Activated T-helper 2 cell treated with anti-CD3 and anti-CD28 coated beads, Interferon-gamma antibody, Interleukin-2, Interleukin-4, amounts not matched to agents 10 μg/mL and 5 μg/mL and 100 μg/mL, durations not matched to agents 14 hours and 24 hours and 36 hours (primary cell): Measurements from ENCODE around the gene FIS1. TPM values are rescaled to one million over a fixed set of nuclear protein-coding genes. Genes with fewer than 3 reads are reported as not detected.

ENCODE experiments used
- DNase-seq: peaks from one replicate; pipeline ENCODE4 v3.0.0; 2021; ENCODE audit warnings: low spot score
- H3K27ac Mint-ChIP-seq: one replicate; pipeline ENCODE4 v1.8.0; 2021; ENCODE audit warnings: mixed read lengths
- H3K27me3 Mint-ChIP-seq: one replicate; pipeline ENCODE4 v1.8.0; 2021; ENCODE audit warnings: low read depth, mixed read lengths
- H3K36me3 Mint-ChIP-seq: one replicate; pipeline ENCODE4 v1.8.0; 2021; ENCODE audit warnings: low read depth, mixed read lengths
- H3K4me1 Mint-ChIP-seq: one replicate; pipeline ENCODE4 v1.8.0; 2021; ENCODE audit warnings: low read depth, mixed read lengths
- H3K4me3 Mint-ChIP-seq: one replicate; pipeline ENCODE4 v1.8.0; 2021; ENCODE audit warnings: low read depth, mild to moderate bottlenecking, moderate library complexity, mixed read lengths
- H3K9me3 Mint-ChIP-seq: one replicate; pipeline ENCODE4 v1.8.0; 2021; ENCODE audit warnings: mixed read lengths
- intact Hi-C: fragments of 100-400 bp; cut with micrococcal nuclease; formaldehyde crosslinking; loops from one replicate; pipeline ENCODE4 v1.15.1; 2023
- total RNA-seq: library from RNA; stranded (reverse); gene quantifications from 2 replicates; pipeline ENCODE4 v1.2.3, GENCODE V29; 2022

The FIS1 gene
- total RNA-seq, 1 donor from 2014 or later = 132 TPM

GRCh38 chr7:101218236-101219125 lies 26.4 kb downstream of the FIS1 start:
- Mint-ChIP-seq H3K4me3 (peak overlapping the region; percentile 99), H3K27me3 (no peaks in the 10 kb centered on the region), H3K36me3 (peaks cover 45% of the 10 kb centered on the region), H3K27ac (peak overlapping the region; percentile 84), H3K4me1 (peaks cover 22% of the 10 kb centered on the region), H3K9me3 (no peaks in the 10 kb centered on the region)
- no peak for DNase-seq
- intact Hi-C loops = loop anchor here (1.0 kb wide), 1 partner anchor 26 kb away; no protein-coding TSS in a partner anchor

GRCh38 chr7:101217388-101218235 lies 27.3 kb downstream of the FIS1 start, which contains the start of the genes PLOD3 and ZNHIT1:
TSS of gene PLOD3 (minus strand) at chr7:101217581. CDS start at chr7:101217274, 307 bp downstream.
TSS of gene ZNHIT1 (plus strand) at chr7:101218165. CDS start at chr7:101218196, 31 bp downstream.
- Mint-ChIP-seq H3K36me3 (peaks cover 38% of the 10 kb centered on the region), H3K9me3 (no peaks in the 10 kb centered on the region), H3K27ac (peak within 1 kb of the TSS; percentile 84), H3K4me3 (peak within 1 kb of the TSS; percentile 99), H3K4me1 (peaks cover 22% of the 10 kb centered on the region), H3K27me3 (no peaks in the 10 kb centered on the region)
- DNase-seq = peak; percentile 94
- intact Hi-C loops = loop anchor here (1.0 to 2.0 kb wide), 2 partner anchors 27 to 65 kb away; no protein-coding TSS in a partner anchor

GRCh38 chr7:101216860-101217387 lies 28.0 kb downstream of the FIS1 start:
- intact Hi-C loops = loop anchor here (2.0 kb wide), 1 partner anchor 66 kb away; no protein-coding TSS in a partner anchor
- Mint-ChIP-seq H3K27ac (peak overlapping the region; percentile 84), H3K9me3 (no peaks in the 10 kb centered on the region), H3K27me3 (no peaks in the 10 kb centered on the region), H3K4me3 (peak overlapping the region; percentile 99), H3K4me1 (peaks cover 22% of the 10 kb centered on the region), H3K36me3 (peaks cover 33% of the 10 kb centered on the region)
- no peak for DNase-seq

GRCh38 chr7:101216001-101216859 lies 28.7 kb downstream of the FIS1 start:
- H3K27me3 Mint-ChIP-seq = no peaks in the 10 kb centered on the region
- intact Hi-C loops = loop anchor here (2.0 kb wide), 1 partner anchor 67 kb away; no protein-coding TSS in a partner anchor
- H3K4me3 Mint-ChIP-seq = peak overlapping the region; percentile 99
- H3K36me3 Mint-ChIP-seq = peaks cover 26% of the 10 kb centered on the region
- H3K27ac Mint-ChIP-seq = peak overlapping the region; percentile 69
- H3K9me3 Mint-ChIP-seq = no peaks in the 10 kb centered on the region
- DNase-seq = no peak
- H3K4me1 Mint-ChIP-seq = peaks cover 22% of the 10 kb centered on the region

- H3K4me3 Mint-ChIP-seq = no peak overlapping the region
- H3K27me3 Mint-ChIP-seq = no peaks in the 10 kb centered on the region
- no peaks in the 10 kb centered on the region for H3K9me3 Mint-ChIP-seq
- H3K4me1 Mint-ChIP-seq = peaks cover 13% of the 10 kb centered on the region
- intact Hi-C loops = no loop called here
- no peak overlapping the region for H3K27ac Mint-ChIP-seq
- peaks cover 29% of the 10 kb centered on the region for H3K36me3 Mint-ChIP-seq
- no peak for DNase-seq
Measured at GRCh38 chr7:101212014-101212413, 32.9 kb downstream of the FIS1 start.

GRCh38 chr7:101211501-101211900 lies 33.4 kb downstream of the FIS1 start:
- no peaks in the 10 kb centered on the region for H3K27me3 Mint-ChIP-seq
- intact Hi-C loops = no loop called here
- no peak overlapping the region for H3K27ac Mint-ChIP-seq
- H3K36me3 Mint-ChIP-seq = peaks cover 29% of the 10 kb centered on the region
- no peak for DNase-seq
- H3K4me1 Mint-ChIP-seq = peaks cover 9% of the 10 kb centered on the region
- no peaks in the 10 kb centered on the region for H3K9me3 Mint-ChIP-seq
- no peak overlapping the region for H3K4me3 Mint-ChIP-seq

GRCh38 chr7:101210143-101210542 lies 34.7 kb downstream of the FIS1 start:
- Mint-ChIP-seq H3K27me3 (no peaks in the 10 kb centered on the region), H3K27ac (no peak overlapping the region), H3K36me3 (peaks cover 25% of the 10 kb centered on the region), H3K4me1 (peaks cover 1% of the 10 kb centered on the region), H3K9me3 (no peaks in the 10 kb centered on the region), H3K4me3 (no peak overlapping the region)
- DNase-seq = no peak
- intact Hi-C loops = no loop called here

GRCh38 chr7:101208794-101209193 lies 36.1 kb downstream of the FIS1 start:
- Mint-ChIP-seq H3K4me1 (peaks cover 4% of the 10 kb centered on the region), H3K27me3 (peaks cover 3% of the 10 kb centered on the region), H3K9me3 (no peaks in the 10 kb centered on the region), H3K36me3 (peaks cover 20% of the 10 kb centered on the region), H3K27ac (no peak overlapping the region), H3K4me3 (no peak overlapping the region)
- DNase-seq = no peak
- intact Hi-C loops = no loop called here

- Mint-ChIP-seq H3K27ac (no peak overlapping the region), H3K4me3 (no peak overlapping the region), H3K4me1 (peaks cover 5% of the 10 kb centered on the region), H3K9me3 (no peaks in the 10 kb centered on the region), H3K27me3 (peaks cover 12% of the 10 kb centered on the region), H3K36me3 (peaks cover 20% of the 10 kb centered on the region)
- intact Hi-C loops = no loop called here
- no peak for DNase-seq
Measured at GRCh38 chr7:101207459-101207858, 37.4 kb downstream of the FIS1 start.

- peaks cover 14% of the 10 kb centered on the region for H3K27me3 Mint-ChIP-seq
Measured at GRCh38 chr7:101206665-101207042, 38.2 kb downstream of the FIS1 start.

GRCh38 chr7:101205901-101206664 lies 38.8 kb downstream of the FIS1 start:
- DNase-seq = no peak
- Mint-ChIP-seq H3K4me3 (no peak overlapping the region), H3K27ac (no peak overlapping the region), H3K36me3 (peaks cover 20% of the 10 kb centered on the region), H3K4me1 (peaks cover 5% of the 10 kb centered on the region), H3K9me3 (no peaks in the 10 kb centered on the region), H3K27me3 (peaks cover 19% of the 10 kb centered on the region)
- intact Hi-C loops = no loop called here

More at GRCh38 chr7:101206665-101207042, 38.2 kb downstream of the FIS1 start:
- DNase-seq = no peak
- intact Hi-C loops = no loop called here
- Mint-ChIP-seq H3K27ac (no peak overlapping the region), H3K4me1 (peaks cover 5% of the 10 kb centered on the region), H3K9me3 (no peaks in the 10 kb centered on the region), H3K36me3 (peaks cover 20% of the 10 kb centered on the region), H3K4me3 (no peak overlapping the region)
